Fibroblast of gingiva (primary cell): ENCODE measurements around the gene MEIS1.
"Not testable (repeated sequence)": the region's sequence is repeated elsewhere in the genome, so short reads cannot be mapped to it uniquely, and the experiment has no call there.

ENCODE experiments used
- DNase-seq: peaks from one replicate; pipeline ENCODE4 v3.0.0-alpha.2; 2011; ENCODE audit warnings: low read depth

Gene MEIS1

DNA sequence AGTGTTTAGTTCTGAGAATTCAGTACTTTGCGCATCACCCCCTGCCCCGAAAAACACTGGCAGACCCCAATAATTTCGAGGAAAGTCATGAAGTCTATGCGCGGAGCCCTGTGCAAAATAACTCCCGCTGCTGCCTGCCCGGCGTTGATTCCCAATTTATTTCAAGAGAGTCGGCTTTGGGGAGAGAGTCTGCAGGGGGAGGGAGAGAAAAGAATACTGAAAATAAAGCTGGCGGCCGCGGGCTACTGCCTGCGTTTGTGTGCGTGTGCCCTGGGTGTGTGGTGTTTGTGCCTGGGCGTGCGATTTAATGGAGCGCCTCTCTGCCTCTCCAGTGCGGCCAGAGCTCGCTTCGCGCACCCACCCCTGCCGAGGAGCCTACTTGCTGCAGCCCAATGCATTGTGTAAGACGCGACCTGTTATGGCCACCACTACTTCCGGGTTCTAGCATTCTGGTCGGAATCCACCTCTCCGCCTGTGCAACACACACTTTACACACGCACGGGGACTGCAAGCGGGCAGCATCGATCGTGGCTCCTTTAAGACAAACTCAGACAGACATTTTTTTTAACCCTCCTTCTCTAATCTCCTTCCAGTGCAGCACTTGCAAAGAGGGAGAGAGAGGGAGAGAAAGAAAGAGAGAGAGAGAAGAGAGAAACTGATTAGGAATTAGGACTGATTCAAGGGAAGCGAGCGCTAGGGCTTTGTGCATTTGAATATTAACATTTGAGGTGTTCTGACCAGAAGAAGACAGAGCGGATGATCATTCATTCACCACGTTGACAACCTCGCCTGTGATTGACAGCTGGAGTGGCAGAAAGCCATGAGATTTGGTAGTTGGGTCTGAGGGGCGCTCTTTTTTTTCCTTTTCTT is at the start of gene MEIS1:
MEIS1 (plus strand) TSS at position 447 of the 870 bp plus-strand sequence. CDS start 732 bp downstream, outside the sequence.
- DNase-seq: peak; percentile 97

DNA sequence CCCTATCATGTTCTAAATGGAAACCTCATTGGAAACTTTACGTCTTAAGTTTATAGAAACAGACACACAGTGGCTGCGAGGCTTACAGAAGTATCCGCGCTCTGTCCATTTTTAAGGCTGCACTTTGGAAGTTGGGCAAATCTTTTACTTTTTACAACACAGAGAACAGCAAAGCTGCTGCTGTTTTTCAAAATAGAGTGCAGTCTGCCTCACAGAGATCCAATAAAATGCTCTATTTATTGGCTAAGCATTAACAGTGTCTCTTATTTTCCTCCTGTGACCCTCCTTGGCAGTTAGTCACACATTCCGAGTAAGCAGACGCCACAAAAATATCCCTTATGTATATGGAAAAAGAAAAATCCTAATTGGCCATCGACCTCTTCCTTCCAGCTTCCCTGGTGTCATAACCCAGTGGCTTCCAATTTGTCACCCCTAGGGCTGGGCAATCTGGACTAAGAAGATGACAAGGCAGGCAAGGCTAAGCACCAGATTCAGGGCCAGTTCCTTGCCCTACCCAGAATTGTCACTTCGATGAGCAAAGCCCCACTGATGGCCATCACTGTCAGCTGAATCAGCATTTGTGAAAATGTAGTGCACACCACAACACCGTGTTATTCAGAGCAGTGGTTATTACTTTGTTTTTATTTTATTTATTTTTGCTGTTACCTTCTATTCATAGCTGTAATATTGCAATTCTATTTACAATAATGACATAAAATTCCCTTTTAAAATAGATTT is 47.7 kb upstream of the MEIS1 start:
- no peak for DNase-seq

DNA sequence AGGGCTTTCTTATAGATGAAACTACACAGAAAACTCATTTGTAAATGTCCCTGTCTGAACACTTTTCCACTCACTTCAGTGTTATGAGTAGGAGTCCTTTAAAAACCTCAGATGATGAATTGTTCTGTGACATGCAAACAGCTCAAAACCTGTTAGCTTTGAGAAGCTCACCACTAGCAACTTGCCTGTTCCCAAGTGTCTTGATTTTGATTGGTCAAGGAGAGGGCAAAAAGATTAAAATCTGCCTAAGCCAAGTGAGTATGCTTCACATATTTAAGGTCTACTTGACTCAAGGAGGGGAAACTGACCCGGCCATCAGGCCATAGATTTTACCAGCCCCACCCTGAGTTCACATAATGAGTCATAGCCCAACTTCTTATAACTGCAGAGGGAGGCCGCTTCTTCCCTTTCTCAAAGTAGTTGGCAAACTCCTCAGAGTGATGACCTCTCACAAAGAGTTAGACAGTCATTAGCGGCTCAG is 45.2 kb upstream of the MEIS1 start:
- no peak for DNase-seq

DNA sequence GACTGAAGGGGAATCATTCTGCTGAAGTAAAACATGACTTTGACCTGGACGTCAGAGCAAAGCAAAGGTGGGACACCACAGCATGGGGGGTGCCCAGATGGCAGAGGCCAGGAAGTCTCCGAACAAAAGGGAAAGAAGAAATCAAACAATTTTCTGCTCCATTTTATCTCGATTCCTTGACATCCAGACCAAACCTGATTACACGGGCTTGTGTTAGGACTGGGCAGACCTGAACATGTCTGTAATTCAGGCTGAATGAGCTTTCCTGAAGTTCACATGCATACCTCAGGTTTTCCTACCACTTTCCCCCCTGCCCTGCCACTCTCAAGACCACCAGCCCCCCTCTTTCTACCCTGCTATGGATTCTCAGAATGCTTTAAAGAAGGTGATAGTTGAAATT is 44.8 kb upstream of the MEIS1 start:
- DNase-seq: no peak

- DNase-seq: no peak
Measured at GRCh38 chr2:66390811-66391210, 44.1 kb upstream of the MEIS1 start.

GRCh38 chr2:66391240-66391639 is 43.7 kb upstream of the MEIS1 start:
- DNase-seq: not testable (repeated sequence)

DNA sequence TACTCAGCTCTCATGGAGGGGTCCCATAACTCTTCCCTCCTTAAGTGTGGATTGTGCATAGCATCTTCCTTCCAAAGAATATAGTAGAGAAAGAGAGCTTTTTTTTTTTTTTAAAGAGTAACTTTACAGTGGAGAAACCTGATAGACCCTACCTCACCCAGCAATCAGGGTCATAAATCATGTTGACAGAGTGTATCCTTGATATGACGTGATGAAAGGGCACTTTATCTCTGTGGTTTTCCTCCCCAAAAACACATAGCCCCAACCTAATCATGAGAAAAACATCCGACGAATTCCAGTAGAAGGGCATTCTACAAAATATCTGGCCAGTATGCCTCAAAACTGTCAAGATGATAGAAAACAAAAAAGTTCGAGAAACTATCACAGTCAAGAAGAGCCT is 29.5 kb upstream of the MEIS1 start:
- no peak for DNase-seq

- DNase-seq: no peak
Measured at GRCh38 chr2:66408905-66409304, 26.0 kb upstream of the MEIS1 start.

- DNase-seq: no peak
Measured at GRCh38 chr2:66412874-66413273, 22.1 kb upstream of the MEIS1 start.

- no peak for DNase-seq
Measured at GRCh38 chr2:66414896-66415295, 20.0 kb upstream of the MEIS1 start.

- DNase-seq: no peak
Measured at GRCh38 chr2:66418381-66418780, 16.5 kb upstream of the MEIS1 start.

DNA sequence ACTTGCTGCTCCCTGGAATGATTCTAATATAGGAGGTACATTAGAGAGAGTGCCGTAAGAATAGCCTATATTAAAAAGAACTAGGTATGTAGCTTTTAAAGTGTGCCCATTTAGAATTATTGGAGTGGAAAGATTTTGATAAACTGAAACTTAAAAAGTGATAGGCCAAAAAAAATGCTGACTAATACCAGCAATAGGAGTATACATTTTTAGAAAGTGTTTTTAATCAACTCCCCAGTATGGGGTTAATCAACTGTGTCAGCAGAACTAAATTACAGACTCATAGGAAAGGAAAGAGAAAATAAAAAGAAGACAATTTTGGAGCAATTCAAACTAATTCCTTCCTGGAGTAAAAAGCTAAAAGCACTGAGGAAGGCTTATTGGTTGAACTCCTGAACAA is 13.3 kb upstream of the MEIS1 start:
- no peak for DNase-seq

- DNase-seq: no peak
Measured at GRCh38 chr2:66423391-66424124, 11.4 kb upstream of the MEIS1 start.

GRCh38 chr2:66426244-66427111 is 8.4 kb upstream of the MEIS1 start:
- DNase-seq: no peak

GRCh38 chr2:66427300-66427699 is 7.6 kb upstream of the MEIS1 start:
- no peak for DNase-seq

DNA sequence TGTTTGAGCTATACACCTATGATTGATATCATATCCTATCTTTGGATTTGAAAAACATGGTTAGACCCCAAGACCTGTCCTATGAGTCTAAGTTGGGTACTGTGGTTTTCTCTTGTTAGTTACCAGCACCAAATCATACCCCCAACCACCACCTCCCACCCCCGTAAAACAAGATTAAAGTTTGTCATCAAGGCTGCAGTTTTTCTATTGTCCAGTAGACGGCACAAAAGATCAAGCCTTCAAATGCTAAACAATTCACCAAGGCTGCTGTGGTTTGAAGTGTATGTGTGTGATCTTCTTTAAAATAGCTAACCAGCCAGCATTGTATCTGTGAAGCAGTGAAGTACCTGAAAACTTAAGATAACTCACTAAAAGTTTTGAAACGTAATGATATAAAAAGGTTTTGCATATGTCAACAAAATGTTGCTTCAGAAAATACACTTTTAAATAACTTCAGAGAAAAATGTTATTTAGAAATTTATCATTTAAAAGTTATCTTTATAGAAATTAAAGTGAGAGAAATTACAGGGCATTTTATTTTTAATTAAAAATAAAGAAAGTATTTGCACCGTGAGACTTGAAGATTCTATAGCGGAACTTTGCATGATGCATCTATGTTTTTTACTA is 5.8 kb upstream of the MEIS1 start:
- DNase-seq: peak; percentile 45

DNA sequence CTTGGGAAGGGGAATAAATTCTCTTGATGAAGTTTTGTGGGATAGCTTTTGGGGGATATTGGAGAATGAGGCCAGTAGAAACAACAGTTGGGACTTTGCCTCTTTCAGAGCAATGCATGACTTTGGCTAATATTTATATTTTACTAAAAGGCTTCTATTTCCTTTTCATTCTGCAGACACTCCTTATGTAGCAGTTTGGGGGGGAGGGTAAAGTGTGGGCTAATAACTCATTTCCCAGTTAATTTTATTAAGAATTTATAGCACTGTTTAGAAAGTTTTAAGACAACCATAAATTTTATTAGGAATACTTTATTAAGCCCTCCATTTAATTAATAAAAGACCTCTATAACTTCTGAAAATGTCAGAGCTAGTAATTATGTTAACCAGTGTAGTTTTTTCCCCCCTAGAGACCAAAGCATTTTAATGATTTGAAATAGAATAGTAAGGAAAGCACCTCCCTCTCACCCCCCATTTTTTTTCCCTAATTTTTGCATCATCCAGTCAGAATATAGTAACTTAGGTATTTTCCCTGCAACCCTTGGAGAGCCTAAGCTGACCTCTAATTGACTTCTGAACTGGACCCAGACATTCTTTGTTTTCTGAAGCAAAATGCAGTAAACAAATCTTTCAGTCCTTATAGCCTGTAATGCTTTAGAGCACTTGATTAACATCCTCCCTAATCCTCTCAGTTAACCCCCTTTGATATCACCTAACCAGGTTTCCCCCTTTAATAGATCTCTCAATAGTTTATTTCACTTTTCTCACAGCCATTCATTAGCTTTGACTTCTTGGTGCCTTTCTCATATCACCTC is 5.0 kb upstream of the MEIS1 start:
- DNase-seq: no peak

DNA sequence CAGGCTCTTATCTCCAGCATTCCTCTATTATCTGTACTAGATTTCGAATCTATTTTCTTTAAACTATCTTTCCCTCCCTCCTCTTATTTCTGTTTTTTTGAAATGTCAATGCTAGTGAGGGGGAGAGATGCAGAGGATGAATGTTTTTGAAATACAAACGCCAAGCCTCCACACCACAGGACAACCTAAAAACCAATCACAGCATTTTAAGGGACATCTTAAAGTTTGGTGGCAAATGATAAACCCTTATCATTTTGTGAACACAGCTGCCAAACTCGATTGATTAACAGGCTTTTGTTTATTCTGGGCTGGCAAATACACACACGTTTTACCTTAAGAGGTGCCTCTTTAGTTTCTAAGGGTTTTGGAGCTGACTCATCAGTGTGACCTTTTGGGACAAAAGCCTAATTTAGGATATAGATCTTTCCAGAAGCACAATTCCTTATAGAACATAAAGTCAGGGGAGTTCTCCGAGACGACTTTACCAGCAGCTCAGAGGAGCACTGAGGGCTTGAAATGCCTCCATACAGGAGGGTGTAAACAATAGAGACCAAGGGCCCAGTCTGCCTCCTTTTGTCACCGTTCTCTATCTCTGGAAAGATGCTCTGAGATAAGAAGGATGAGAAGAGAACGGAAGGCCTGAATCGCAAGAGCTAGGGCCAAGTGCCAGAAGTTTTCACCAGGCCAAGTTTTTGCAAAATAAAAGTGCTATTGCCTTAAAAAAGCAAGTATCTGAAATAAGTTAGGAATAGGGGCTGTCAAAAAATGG is 4.2 kb upstream of the MEIS1 start:
- DNase-seq: no peak

DNA sequence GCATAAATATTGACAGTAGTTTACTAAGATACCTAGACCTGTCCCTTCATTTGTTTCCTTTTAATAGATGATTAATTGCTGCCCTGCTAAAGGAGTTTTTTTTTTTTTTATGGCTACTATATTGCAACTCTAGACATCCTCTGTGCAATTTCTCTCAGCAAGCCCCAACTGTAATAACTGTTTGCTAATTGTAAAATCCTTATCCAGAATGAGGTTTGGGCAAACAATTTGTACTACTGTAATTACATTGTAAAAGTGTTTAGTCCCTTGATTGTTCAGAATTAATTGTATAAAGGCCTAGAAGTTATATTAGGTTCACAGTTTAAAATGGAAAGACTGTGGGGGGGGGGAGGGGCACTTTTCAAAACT is 3.7 kb upstream of the MEIS1 start:
- no peak for DNase-seq
